IgD-negative memory B cell (primary cell): ENCODE data around the gene TIGAR. TPM values are rescaled to one million over a fixed set of nuclear protein-coding genes. Genes with fewer than 3 reads are reported as not detected.
A peak's percentile ranks its signal among the peaks of the same experiment; 100 is the strongest.

Experiments
- H3K27ac Mint-ChIP-seq, 3 donors: one replicate each; pipeline ENCODE4 v1.8.0; 2020 to 2022; ENCODE audit warnings: mild to moderate bottlenecking in 3 of 3, mixed read lengths in 3 of 3, moderate library complexity in 1 of 3
- H3K27me3 Mint-ChIP-seq: one replicate; pipeline ENCODE4 v1.8.0; 2021; ENCODE audit warnings: mixed read lengths
- H3K36me3 Mint-ChIP-seq: one replicate; pipeline ENCODE4 v1.8.0; 2020; ENCODE audit warnings: mild to moderate bottlenecking, mixed read lengths
- H3K4me1 Mint-ChIP-seq, 3 donors: one replicate each; pipeline ENCODE4 v1.8.0; 2020 to 2022; ENCODE audit warnings: mixed read lengths in 3 of 3, mild to moderate bottlenecking in 1 of 3
- H3K4me3 Mint-ChIP-seq, 4 donors: one replicate each; pipeline ENCODE4 v1.8.0; 2020 to 2022; ENCODE audit warnings: mild to moderate bottlenecking in 4 of 4, mixed read lengths in 4 of 4, moderate library complexity in 3 of 4
- H3K9me3 Mint-ChIP-seq, 3 donors: one replicate each; pipeline ENCODE4 v1.8.0; 2020 to 2021; ENCODE audit warnings: mixed read lengths in 3 of 3, mild to moderate bottlenecking in 1 of 3
- polyA plus RNA-seq: library from polyadenylated mRNA; unstranded; fragments of 300-500 nt; fragmentation: Illumina TruSeq; gene quantifications from one replicate; pipeline ENCODE4 v1.2.3, GENCODE V29; 2021

TIGAR gene
- polyA plus RNA-seq, 1 donor from 2014 or later: 5.2 TPM

DNA sequence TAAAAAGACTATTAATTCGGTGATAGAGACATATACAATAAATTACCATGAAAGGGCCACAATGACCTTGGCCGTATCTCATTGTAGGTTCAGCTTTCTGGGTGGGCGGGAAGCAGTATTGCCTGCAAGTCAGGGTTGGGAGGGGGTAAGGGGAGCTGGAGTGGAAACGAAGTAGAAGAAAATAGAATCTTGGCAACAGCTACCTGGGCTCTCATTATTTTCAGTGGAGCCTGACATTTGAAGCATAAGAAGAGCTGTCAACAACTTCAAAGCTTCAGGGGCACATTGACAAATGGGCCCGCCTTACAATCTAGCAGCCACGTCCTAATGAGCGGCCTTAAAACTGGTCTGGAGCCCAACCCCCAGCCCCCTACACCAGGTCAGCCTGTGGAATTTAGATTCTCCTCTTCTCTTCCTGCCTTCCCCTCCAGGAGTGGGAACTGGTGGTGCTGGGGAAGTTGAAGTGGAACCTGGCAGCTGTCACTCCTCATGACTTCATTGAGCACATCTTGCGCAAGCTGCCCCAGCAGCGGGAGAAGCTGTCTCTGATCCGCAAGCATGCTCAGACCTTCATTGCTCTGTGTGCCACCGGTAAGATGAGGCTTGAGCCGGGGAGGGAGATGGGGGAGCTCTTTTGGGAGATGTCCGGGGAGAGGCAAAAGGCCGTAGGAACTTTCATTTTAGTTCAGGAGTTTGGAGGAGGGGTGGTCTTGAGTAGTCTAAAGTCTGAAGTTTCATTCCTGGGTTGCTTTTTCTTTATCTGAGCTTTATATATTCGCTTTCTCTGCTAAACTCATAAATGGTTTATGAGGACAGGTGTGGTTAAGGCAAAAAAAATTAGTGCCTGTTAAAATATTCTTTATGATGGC, 42.5 kb upstream of the TIGAR start:
- no peaks in the 10 kb centered on the region for H3K27me3 Mint-ChIP-seq
- H3K4me3 Mint-ChIP-seq: peak overlapping the region in 1 of 4 donors; percentile 54
- peaks cover 7 to 15% (median 10%) of the 10 kb centered on the region in 3 donors for H3K4me1 Mint-ChIP-seq
- no peaks in the 10 kb centered on the region for H3K9me3 Mint-ChIP-seq
- H3K27ac Mint-ChIP-seq: peak overlapping the region in 2 of 3 donors; percentile 23 to 32
- peaks cover 2% of the 10 kb centered on the region for H3K36me3 Mint-ChIP-seq

GRCh38 chr12:4279198-4279690, 41.8 kb upstream of the TIGAR start:
- Mint-ChIP-seq H3K27me3 (no peaks in the 10 kb centered on the region), H3K9me3 (no peaks in the 10 kb centered on the region), H3K36me3 (peaks cover 2% of the 10 kb centered on the region), H3K27ac (peak overlapping the region in 1 of 3 donors; percentile 43), H3K4me3 (peak overlapping the region in 1 of 4 donors; percentile 54), H3K4me1 (peaks cover 7 to 20% (median 10%) of the 10 kb centered on the region in 3 donors)

DNA sequence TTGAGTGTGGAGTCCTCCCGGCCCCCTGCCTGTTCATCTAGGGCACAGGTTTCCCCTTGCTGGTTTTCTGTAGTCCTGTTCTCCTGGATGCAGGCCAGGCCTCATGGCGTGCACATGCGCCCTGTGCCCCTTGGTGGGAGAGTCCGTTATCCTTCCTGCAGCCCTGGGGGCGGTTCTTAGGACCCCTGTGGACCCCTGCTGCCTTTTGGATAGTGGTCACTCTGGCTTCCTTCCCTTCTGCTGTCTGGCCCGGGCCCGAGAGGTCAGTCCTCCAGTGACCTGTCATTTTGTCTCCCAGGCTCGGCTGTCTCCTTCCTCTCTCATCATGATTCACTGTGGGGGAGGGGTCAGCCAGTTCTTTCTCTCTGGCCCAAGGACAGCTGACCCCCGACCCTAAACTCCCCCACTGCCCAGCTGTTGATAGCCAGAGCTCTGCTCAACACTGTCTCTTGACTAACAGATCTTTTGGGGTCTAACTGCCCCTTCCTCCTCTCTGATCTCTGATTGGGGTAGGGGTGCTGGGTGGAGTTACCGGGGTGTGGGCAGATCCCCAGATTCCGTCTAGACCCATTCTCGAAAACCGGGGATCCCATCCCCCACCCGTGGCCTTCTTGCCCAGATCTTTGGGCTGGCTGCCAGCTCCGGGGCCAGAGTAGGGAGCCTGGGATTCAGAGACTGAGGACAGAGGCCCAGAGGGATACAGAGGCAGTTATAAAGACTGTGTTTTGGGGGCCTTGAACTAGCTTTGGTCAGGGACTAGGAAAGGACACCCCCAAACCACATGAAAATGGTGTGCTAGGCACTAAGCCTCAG, 40.5 kb upstream of the TIGAR start:
- peaks cover 7 to 24% (median 12%) of the 10 kb centered on the region in 3 donors for H3K4me1 Mint-ChIP-seq
- no peak overlapping the region for H3K4me3 Mint-ChIP-seq
- no peaks in the 10 kb centered on the region for H3K27me3 Mint-ChIP-seq
- H3K36me3 Mint-ChIP-seq: peaks cover 2% of the 10 kb centered on the region
- no peaks in the 10 kb centered on the region for H3K9me3 Mint-ChIP-seq
- peak overlapping the region in 1 of 3 donors; percentile 46 for H3K27ac Mint-ChIP-seq

DNA sequence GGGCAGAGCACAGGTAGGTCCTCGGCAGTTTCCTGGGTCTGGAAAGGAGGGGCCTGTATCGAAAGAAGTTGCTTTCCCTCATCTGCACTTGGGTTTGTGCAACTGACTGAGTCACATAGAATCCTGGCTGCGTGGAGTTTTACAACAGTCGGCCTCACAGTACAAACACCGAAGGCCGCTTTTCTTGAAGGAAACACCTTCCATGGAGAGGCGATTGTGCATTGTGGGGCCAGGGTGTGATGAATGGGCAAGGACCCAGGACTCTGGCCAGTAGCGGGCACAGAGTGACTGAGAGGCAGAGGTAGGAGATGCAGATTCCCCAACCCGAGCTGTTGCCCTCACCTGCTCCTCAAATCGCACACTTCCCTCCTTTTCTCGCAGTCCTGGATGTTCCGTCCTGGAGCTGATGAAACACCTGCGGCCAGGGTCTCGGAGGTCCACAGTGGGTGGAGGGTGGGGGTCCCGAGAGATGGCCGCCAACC, 39.8 kb upstream of the TIGAR start:
- H3K4me1 Mint-ChIP-seq: peaks cover 11 to 26% (median 17%) of the 10 kb centered on the region in 3 donors
- no peaks in the 10 kb centered on the region for H3K9me3 Mint-ChIP-seq
- H3K27ac Mint-ChIP-seq: peak overlapping the region in 1 of 3 donors; percentile 39
- no peaks in the 10 kb centered on the region for H3K27me3 Mint-ChIP-seq
- peaks cover 2% of the 10 kb centered on the region for H3K36me3 Mint-ChIP-seq
- peak overlapping the region in 1 of 4 donors; percentile 37 for H3K4me3 Mint-ChIP-seq

- no peak overlapping the region for H3K4me3 Mint-ChIP-seq
- H3K4me1 Mint-ChIP-seq: peaks cover 6 to 21% (median 9%) of the 10 kb centered on the region in 3 donors
- peaks cover 2% of the 10 kb centered on the region for H3K36me3 Mint-ChIP-seq
- H3K27ac Mint-ChIP-seq: no peak overlapping the region
- no peaks in the 10 kb centered on the region for H3K9me3 Mint-ChIP-seq
- H3K27me3 Mint-ChIP-seq: no peaks in the 10 kb centered on the region
Observed at GRCh38 chr12:4282103-4282891, 38.7 kb upstream of the TIGAR start.

DNA sequence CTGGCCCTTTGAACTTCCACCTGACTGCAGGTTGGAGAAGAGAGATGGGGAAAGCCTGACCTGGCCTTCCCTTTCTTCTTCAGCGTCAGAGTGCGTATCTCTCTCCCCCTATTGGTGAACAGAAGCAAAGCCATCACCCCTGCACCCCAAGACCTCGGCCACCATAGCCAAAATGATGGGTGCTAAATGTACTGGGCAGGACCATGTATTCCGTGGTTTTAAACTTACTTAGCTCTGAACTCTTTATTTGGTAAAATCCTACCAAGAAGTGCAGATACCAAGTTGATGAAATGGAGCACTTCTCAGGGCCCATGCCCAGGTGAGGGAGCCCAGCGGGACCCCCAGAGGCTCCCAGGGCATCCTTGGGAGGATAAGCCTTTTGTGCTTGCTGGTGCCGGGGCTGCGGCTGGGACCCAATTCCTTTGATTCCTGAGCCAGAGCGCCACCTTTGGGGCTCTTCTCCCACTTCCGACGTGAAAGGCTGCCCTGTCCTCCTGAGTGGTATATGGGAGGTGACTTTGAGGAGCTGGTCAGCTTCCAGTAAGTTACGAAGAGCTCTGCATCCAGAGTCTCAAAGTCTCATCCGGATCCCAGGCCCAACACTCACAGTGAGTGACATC, 38.0 kb upstream of the TIGAR start:
- Mint-ChIP-seq H3K27ac (peak overlapping the region in 2 of 3 donors; percentile 16 to 32), H3K36me3 (no peaks in the 10 kb centered on the region), H3K4me1 (peaks cover 6 to 22% (median 10%) of the 10 kb centered on the region in 3 donors)

DNA sequence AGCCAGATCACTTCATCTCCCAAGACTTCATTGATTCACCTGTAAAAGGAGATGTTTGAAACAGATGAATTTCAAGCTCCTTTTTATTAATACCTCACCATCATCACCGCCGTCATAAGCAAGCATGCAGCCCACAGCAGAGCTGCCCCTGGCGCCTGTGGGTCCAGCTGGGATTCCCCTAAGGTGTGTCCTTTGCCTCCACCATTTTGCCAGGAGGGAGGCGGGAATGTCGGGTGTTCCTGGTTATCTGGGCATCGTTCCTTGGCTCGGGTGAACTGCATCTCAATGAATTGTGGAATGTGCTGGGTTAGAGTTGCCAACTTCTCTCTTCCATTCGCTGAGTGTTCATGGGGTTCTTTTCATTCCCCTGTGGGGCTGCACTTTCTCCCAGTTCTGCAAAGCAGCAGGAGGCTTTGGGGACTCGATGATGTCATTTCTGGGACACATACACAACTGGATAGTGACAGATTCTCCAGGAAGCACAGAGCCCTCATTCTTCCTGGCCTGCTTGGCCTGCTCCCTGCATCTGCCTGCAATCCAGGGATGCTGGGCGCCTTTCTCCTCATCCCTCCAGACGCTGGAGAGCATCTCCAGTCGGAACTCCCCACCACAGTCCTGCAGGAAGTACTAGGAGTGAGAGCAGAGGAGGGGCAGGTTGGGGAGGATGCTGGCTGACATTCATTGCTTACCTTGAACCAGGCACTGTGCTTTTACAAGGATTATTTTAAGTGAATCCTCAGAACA, 37.3 kb upstream of the TIGAR start:
- Mint-ChIP-seq H3K27ac (peak overlapping the region in 2 of 3 donors; percentile 16 to 32), H3K27me3 (no peaks in the 10 kb centered on the region), H3K36me3 (no peaks in the 10 kb centered on the region), H3K9me3 (no peaks in the 10 kb centered on the region), H3K4me3 (no peak overlapping the region), H3K4me1 (peaks cover 6 to 26% (median 15%) of the 10 kb centered on the region in 3 donors)

More for the DNA sequence above, 38.0 kb upstream of the TIGAR start:
- H3K9me3 Mint-ChIP-seq: no peaks in the 10 kb centered on the region
- H3K27me3 Mint-ChIP-seq: no peaks in the 10 kb centered on the region
- no peak overlapping the region for H3K4me3 Mint-ChIP-seq

- Mint-ChIP-seq H3K27me3 (no peaks in the 10 kb centered on the region), H3K4me1 (peaks cover 6 to 31% (median 18%) of the 10 kb centered on the region in 3 donors), H3K27ac (no peak overlapping the region), H3K4me3 (no peak overlapping the region), H3K9me3 (no peaks in the 10 kb centered on the region), H3K36me3 (peaks cover under 1% of the 10 kb centered on the region)
Observed at GRCh38 chr12:4284306-4284705, 36.7 kb upstream of the TIGAR start.

DNA sequence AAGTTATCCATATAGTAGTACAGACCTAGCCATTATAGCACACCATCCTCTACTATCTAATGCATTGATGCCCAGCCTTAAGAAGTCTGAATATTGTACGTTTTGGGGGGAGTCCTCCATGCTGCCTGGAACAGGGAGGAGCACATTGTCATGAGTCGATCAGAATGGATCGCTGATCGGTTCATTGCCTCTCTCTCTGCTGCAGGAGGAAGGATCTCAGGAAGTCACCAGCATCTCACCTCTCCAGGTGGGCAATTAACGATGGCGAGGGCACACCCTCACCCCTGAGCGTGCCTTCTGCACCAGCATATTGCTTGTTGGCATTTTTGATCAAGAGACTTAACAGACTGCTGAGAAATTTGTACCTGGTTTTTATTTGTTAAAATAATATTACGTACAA, 35.9 kb upstream of the TIGAR start:
- H3K36me3 Mint-ChIP-seq: peaks cover 3% of the 10 kb centered on the region
- peak overlapping the region in 2 of 3 donors; percentile 14 to 59 for H3K27ac Mint-ChIP-seq
- peak overlapping the region in 1 of 4 donors; percentile 26 for H3K4me3 Mint-ChIP-seq
- H3K27me3 Mint-ChIP-seq: no peaks in the 10 kb centered on the region
- peaks cover 6 to 33% (median 18%) of the 10 kb centered on the region in 3 donors for H3K4me1 Mint-ChIP-seq
- H3K9me3 Mint-ChIP-seq: no peaks in the 10 kb centered on the region

GRCh38 chr12:4286228-4286627, 34.8 kb upstream of the TIGAR start:
- Mint-ChIP-seq H3K36me3 (peaks cover 3% of the 10 kb centered on the region), H3K4me3 (no peak overlapping the region), H3K27me3 (no peaks in the 10 kb centered on the region), H3K9me3 (no peaks in the 10 kb centered on the region), H3K27ac (peak overlapping the region in 2 of 3 donors; percentile 44 to 76), H3K4me1 (peaks cover 6 to 31% (median 18%) of the 10 kb centered on the region in 3 donors)

GRCh38 chr12:4286771-4287317, 34.2 kb upstream of the TIGAR start:
- peaks cover 6 to 31% (median 18%) of the 10 kb centered on the region in 3 donors for H3K4me1 Mint-ChIP-seq
- H3K36me3 Mint-ChIP-seq: peaks cover 3% of the 10 kb centered on the region
- H3K9me3 Mint-ChIP-seq: no peaks in the 10 kb centered on the region
- peak overlapping the region in 2 of 3 donors; percentile 27 to 76 for H3K27ac Mint-ChIP-seq
- H3K4me3 Mint-ChIP-seq: no peak overlapping the region
- H3K27me3 Mint-ChIP-seq: no peaks in the 10 kb centered on the region

DNA sequence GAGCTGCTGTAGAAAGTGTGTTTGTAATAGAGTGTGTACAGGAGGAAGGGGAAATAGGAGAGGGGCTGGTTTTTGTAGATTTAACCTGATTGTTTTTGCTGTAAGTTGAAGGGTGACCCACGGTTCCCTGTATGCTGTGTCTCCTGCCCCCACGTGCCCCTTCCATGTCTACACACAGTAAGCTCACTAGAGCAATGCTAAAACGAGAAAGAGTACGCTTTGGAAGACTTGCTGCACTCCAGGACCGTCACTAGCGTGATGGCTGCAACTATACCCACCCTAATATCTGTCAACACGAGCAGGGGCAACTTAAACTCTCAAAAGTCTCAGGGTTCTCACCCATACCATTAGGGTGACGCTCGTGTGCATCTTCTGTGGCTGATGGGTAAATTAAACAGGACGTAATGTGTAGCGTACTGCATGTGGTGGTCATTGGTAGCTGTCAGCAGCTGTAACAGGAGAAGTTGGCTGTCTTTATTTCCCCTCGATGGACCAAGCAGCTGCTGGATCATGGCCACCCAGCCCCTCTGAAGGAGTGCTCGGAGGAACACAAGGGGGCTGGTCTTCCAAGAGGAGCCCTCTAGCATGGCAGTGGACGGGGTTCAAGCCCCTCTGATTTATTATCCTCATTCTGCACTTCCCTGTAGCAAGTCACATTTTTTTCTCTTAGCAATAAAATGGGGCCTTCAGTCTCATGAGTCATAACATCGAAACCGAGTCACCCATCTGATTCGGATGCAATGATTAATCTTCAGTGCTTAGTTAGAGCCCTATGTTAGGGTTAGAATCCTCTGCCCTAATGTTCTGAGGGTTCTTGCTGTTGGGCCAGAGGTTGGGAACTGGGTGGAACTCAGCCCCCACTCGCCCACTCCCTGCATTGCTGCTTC, 33.4 kb upstream of the TIGAR start:
- Mint-ChIP-seq H3K4me3 (no peak overlapping the region), H3K9me3 (no peaks in the 10 kb centered on the region), H3K36me3 (peaks cover 3% of the 10 kb centered on the region), H3K27ac (peak overlapping the region in 2 of 3 donors; percentile 27 to 41), H3K4me1 (peaks cover 6 to 31% (median 18%) of the 10 kb centered on the region in 3 donors), H3K27me3 (no peaks in the 10 kb centered on the region)
